Dedifferentiated amniotic fluid mesenchymal stem cell (primary cell): ENCODE results near the gene ST6GALNAC4.

ENCODE experiments used
- DNase-seq: peaks from one replicate; pipeline ENCODE4 v3.0.0-alpha.2; 2016; ENCODE audit errors: extremely low spot score

Gene ST6GALNAC4

DNA sequence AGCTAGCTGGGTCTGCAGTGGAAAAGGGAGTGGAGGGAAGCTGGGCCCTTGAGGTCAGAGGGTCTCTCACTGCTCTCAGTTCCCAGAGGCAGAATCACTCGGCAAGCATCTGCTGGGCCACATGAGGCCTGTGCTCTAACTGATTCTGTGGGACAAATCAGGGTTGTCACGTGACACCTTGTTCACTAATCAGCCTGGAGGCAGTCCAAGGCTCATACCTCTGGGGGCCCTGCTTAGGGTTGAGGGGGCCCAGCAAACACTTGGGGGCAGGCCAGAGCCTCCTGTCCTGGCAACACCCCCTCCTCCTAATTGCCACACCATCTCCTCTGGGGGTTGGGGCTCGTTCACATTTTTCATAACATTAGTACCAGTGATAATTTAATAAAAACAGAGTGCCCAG, 29.9 kb upstream of the ST6GALNAC4 start:
- DNase-seq, result no peak

DNA sequence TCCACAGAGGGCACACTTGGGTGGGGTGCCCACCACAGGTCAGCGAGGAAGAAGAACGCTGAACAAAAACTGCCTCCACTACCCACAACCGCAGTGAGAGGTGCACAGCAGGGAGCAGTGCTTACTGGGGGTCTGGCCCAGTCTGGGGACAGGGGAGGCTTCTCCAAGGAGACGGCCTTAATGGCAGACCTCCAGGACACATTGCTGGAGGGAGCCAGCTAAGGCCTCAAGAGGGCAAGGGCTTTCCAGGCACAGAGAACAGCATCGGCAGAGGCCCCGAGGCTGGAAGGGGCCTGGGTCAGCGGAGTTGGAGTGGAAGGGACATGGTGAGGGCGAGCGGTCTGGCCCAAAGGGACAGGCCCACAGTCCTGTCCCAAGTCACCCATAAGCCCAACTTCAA, 29.1 kb upstream of the ST6GALNAC4 start:
- DNase-seq, result no peak

DNA sequence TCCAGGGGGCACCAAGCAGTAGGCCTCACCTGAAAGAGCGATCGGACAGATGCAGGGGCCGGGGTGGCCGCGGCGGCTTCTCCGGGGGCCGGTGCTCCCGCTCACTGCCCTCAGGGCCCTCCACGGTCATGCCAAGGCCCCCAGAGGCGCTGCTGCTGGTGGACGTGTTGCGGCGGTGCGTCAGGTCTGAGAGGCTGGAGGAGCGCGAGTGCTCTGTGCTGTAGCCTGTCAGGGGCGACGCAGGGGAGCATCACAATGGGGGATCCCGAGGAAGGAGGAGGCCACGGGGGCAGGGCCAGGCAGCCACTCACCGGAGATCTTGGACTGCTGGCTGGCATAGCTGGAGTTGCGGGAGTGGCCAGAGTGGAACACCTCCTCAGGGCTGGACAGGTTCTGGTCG, 28.5 kb upstream of the ST6GALNAC4 start:
- DNase-seq, result no peak

DNA sequence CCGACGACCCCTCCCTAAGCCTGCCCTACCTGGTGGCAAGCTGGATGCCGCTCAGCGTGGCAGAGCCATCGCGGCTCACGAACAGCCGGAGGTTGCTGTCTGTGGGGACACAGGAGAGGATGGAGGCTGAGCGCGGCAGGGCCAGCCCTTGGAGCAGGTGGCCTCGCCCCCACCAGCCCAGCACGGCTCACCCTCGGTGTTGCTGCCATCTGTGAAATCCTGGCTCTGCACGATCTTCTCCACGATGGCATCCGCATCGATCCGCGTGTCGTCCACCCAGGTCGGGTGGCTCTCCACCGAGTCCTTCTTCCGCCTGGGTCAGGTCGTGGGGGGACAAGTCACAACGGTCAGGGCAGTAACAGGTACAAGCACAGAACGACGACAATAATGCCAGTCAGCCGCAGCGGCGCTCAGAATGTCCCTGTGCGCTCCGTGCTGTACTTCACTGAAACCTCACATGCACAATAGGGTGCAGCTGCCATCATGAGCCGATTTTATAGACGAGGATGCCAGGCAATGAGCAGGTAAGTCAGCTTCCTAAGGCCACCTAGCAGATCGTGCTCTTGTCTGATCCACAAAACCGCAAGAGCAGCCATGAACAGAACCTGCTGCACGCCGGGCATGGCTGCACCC, 27.9 kb upstream of the ST6GALNAC4 start:
- DNase-seq, result no peak

DNA sequence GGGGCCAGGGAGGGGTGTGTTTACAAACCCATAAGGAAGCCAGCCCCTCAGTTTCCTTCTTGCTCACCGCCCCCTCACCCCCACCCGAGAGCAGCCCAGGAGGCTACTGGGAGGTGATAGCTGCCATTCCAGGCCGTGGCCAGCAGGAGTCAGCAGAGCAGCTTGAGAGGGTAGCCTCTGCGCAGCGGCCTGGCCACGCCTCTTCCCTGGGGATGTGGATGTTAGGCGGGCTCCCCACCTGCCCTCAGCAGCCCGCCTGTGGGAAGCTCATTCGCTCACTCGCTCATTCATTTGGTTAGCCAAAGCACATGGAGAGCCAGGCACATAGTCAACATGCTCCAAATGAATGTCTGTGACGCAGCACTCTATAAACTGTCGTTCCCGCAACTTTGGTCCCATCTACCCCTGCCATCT, 26.9 kb upstream of the ST6GALNAC4 start:
- peak; percentile 32 for DNase-seq

DNA sequence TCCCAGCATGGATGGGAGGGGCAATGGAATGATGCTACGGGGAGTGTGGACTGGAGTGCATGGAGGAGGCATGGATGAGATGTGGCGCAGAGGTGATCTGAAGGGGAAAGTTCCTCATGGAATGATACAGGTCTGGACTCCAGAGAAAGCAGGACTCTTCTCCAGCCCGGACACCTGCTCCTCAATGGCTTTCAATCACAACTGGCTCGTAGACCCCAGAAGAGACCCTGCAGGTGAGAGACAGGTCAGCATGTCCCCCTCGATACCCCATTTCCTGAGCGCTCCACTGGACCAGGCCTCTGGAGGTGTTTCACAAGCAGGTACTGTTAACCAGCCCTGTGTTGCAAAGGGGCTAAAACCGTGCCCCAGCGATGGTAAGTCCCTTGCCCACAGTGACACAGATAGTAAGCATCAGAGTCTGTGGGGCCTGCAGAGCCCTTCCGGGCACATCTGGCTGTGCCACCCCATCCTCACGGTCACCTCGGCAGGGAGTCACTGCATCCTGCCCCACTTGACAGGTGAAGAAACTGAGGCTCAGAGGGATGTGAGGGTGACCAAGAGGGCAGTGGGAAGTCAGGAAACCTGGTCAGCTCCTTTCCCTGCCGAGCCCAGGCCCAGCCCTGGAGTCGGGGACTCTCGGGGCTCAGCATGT, 26.3 kb upstream of the ST6GALNAC4 start:
- no peak for DNase-seq

DNA sequence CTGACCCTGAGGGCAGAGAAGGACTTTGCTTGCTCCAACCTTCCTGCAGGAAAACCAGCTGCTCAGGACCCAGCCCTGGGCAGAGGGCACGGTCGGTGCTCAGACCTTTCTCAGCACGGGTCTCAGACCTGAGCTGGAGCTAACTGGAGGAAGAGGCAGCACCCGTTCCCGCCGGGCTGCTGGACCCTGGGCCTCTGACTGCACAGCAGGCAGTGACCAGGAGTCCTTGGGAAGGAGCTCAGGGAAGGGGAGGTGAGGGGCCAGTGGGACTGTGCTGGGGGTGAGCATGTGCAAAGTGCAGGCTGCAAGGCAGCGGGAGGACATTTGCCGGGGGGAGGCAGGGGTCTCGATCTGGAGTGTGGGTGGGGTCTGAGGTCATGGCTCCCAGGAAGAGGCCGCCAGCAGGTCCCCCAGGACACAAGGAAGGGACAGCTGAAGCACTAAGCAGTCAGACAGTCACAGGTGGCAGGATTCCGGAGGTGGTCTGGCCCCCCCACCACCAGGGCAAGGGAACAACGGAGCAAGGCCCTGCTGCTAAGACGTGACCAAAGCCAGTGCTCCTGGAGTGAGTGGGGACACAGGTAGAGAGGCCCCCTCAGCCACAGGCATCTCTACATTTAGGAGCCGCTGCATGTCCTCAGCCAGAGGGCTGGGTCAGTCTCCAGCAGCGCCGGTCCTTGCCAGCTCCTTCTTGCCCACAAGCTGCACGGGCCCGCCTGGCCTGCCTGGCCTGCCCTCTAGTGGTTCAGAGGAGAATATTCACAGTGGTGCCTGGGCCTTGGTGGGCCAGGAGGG, 25.6 kb upstream of the ST6GALNAC4 start:
- peak; percentile 20 for DNase-seq

DNA sequence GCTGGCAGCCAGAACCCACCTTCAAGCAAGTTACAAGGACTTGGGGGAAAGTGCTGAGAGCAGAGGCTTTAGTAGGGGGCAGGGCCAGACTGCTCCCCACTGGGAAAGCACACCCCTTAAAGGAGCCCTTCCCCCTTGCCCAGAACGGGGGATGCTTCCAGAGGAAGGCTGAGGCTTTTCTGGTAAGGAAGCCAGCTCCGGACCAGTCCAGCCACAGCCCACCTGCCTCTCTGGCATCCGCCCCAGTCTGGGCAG, 25.0 kb upstream of the ST6GALNAC4 start:
- no peak for DNase-seq

DNA sequence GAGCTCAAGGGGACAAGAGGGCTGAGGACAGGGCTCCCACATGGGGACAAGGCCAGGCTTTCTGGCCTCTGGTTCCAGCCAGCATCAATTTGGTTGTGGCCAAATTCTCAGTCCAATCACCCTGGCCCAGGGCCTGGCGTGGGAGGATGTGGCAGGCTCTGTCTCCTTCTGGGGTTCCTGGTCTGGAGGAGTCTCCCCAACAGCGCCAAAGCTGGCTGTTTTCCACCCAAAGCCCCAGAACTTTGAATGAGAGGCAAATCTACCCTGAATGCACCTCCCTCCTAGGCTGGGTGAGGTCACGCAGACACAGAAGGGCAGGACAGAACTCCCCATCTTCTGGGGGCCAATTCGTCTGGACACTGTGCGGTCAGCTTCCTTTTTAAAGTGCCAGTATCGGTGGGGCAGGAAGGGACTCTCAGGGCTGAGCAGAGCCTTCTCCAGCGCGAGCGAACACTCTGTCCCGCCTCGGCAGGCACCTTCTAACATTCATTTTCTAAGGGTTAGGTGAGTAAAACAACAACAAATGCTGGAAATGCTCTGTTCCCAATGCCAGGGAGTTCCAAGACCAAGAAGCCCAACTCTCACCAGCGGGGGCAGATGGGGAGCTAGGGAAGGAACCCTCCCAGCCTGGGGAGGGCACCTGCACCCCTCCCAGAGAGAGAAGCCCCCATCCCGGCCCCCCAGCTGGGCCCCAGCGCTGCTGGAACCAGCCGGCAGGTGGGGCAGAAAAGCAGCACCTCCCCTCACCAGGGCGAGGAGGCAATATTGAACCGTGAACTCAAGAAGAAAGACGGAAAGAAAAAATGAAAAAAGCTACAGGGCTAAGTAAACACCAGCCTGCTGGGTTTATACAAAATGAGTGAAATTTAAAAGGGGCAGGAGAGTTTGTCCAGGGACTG, 24.5 kb upstream of the ST6GALNAC4 start:
- DNase-seq, result no peak

DNA sequence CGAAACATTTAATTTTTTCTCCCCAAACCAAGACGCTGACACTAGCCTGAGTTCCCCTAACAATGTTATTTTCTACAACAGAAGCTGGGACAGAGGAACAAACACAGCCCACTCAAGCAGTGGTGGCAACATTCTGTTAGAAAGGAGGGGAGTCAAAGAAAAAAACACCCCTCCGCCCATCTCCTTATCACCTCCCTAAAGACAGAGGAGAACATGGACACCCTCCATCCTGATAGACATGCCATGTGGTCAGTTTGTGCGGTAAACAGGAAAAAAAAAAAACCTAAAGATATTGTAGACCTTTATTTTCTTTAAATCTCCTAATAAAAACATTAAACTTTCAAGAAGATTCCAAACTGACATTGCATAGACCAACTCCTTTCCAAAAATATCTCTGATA, 23.8 kb upstream of the ST6GALNAC4 start:
- no peak for DNase-seq

DNA sequence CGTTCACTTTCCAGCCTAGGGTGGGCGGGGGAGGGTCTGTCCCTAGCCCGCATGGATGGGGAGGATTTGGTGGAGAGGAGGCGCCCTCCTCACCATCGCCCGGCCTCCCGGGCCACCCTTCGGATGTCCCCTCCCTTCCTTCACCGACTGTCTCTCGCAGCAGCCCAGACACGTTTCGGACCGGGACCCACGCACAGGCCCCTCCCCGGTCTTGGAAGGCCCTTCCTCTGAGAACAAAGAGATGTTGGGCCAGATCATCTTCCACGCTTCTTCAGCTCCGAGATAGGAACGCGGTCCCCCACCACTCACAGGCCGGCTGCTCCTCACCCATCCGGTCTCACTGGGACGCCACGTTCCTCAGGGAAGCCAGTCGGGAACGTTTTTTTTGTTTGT, 21.5 kb upstream of the ST6GALNAC4 start:
- no peak for DNase-seq

DNA sequence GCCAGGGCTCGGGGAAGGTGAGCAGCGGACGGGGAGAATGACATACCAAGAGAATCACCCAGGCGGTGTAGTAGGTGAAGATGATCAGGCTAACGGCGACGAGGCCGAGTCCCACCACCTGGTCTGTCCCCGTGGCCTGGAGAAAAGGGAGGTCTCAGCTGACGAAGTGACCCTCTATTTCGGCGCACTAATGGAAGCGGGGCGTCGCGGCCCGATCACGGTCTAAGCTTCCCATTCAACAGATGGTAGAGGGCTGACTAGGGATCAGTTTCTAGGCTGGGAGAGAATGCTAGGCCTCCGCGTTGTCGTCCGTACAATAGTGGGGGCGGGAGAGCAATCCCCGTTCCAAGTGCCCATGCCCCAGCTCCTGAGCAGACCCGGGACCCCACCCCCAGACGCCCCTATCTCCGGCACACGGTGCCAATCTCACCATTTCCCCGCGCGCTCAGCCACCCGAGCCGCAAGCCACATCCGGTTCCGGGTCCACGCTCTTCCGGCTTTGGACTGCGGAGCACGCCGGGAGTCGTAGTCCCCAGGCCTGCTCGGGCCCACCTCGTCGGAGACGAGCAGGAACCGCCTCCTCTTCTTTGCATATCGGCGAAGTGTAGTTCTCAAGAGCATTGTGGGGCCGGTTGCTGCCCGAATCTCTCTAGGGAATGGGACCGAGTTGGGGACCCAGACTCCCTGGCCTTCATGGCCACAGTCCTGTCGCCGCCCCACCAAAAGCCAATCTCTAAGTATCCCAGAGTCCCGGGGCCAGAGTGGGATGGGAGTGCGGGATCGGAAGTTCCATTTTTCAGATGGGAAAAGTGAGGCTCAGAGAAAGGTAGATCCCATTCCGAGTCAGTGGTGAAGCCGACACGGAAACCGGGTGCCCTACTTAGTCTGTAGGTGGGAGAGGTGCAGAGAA, 20.8 kb upstream of the ST6GALNAC4 start, which contains the start of gene DPM2:
Gene DPM2, minus strand, starts transcription at position 467 of the 910 bp plus-strand sequence. Its CDS starts 34 bp downstream, at position 433.
- peak; percentile 67 for DNase-seq

DNA sequence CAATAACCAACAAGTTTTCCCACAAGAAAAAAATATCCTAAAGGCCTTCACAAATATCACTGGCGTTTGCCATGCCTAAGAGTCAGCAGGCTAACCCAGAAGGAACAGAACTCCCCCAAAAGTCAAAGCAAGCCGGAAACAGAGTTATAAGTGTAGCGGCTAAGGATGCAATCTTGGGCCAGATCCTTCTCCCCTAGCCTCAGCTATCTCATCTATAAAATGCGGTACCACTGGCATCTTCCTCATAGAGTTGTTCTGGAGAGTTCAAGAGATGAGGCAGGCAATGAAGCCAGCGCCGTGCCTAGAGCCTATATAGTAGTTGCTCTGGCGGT, 20.2 kb upstream of the ST6GALNAC4 start:
- no peak for DNase-seq

DNA sequence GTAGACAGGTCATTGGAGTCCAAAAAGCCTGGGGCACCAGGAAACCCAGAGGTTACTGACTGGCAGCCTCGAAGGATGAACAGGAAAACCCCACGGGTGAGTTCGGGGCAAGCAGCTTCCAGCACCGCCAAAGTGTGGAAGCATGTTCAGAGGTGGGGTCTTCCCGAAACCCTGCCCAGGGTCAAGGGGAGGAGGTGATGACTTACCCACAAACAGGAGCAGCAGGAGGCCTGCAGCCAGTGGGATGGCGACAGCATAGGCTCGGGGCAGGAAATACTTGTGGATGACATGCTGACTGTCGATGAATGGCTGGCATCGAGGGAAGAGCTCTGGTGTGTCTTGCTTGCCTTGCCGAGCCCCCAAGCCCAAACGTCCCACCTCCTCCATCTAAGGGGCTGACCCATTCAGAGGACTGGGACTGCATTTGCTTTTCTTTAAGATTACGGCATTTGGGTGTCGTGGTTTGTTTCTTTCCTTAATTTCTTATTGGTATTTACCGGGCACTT, 19.6 kb upstream of the ST6GALNAC4 start:
- DNase-seq, result no peak

DNA sequence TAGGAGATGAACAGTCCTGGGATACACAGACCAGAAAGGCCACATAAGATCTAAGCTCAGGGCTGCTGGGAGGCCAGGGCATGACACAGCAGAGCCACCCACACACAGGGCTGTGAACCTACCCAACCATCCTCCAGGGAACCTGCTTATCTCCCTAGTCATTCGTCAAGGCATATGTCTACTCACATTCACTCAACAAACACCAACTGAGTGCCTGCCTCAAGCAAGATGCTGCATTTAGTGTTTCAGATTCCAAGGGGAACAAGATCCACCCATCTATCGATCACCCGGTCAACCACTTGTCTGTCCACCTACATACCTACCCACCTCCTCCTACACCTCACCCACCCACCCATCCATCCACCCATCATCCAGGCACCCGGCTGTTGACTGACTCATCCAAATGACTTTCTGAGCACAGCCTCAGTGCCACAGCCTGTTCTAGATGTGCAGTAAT, 19.0 kb upstream of the ST6GALNAC4 start:
- no peak for DNase-seq

DNA sequence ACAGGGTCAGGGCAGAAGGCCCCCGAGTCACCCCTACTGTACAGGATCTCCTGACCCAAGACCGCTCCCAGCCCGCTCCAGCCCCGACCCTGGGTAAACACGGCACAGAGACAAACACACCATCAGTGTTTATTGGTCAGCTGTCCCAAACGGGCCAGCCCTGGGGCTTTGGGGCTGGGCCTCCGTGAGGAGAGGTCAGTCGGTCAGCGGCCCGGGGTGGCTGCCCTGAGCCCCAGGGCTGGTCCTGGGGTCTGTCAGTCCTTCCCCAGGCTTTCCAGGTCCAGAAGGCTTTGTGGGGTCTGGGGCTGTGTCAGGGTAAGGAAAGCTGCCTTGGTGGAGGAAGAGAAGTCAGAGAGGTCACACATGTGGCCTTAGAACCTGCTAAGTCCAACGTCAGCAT, 18.1 kb upstream of the ST6GALNAC4 start:
- no peak for DNase-seq

DNA sequence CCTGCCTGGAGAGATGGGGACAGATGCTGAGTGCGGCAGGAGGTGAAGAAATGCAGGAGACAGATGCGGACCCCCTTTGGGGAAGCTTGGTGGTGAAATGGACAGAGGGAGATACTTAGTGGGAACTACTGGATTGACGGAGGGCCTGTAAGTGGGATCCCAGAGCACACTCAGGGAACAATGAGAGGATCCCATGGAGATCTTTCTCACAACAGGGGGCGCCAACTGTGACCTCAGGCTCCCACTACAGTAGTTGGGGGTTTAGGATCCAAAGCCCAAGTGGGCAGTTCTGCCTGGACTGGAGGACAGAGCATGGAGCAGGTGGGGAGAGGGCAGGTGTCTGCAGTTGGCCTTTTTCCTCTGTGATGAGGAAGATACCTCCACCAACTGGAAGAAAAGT, 17.4 kb upstream of the ST6GALNAC4 start:
- DNase-seq, result no peak

DNA sequence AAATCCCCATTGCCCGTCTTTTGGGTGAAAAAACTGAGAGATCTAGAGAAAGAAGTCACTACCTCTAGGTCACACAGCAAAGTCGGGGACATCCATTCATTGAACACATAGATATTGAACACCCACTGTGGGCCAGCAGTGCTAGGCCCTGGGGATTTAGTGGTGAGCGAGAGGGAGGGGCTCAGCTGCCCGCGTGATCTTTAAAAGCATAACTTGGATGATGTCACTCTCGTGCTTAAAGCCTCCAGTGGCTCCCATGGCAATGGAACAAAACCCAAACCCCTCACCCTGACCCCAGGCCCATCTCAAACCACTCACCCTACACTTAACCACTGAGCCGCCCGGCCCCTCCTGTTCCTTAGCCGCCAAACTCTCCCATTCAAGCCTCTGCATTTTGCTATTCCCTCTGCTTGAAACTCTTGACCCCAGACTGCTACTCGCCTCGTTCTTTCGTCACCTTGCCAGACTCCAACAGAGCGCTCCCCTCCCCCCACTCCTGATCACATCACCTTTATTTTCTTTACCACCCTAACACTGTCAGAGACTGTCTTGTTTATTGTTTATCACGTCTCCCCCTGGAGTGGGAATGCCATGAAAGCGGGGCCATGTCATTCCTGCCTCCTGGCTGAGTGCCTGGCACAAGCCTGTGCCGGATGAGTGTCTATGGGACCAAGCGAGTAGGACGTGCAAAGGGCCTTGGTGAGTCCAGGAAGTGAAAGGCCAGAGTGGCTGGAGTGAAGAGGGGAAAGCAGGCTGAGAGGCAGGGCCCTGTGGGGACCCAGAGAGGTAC, 14.4 kb upstream of the ST6GALNAC4 start:
- peak; percentile 52 for DNase-seq

DNA sequence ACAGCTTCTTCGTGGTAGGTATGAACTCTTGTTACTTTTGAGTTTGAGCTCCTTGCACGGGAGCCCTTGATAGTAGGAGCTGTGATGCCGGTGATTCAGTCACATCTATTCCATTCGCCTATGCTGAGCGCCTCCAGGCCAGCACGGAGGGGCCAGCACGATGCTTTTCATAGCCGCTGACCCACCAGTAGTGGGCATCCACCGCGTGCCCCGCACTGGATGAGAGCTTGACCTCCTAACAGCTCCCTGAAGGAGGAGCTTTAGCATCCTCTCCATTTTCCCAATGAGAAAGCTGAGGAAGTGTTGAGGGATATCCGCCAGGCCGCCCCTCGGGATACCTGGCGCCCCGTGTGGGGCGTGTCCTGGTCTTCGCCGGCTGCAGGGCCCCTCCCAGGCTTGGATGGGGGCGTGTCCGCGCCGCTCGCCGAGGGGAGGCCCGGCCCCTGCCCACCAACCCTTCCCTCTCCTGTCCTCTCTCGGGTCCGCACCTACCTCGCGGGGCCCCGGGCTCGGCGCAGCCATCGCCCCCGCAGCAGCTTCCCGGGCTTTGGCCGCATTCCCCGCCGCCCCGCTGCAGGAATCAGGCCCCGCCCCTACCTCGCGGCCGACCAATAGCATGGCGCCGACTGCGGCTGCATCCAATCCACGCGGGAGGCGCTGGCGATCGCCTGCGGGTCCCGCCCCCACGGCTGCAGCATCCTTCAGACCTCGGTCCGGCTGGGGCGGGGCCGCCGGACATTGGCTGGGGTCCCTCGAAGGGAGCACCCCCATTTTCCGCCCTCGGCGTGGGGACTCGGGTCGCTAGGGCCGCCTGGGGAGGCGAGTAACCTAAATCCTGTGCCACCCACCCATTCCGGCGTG, 13.6 kb upstream of the ST6GALNAC4 start, which contains the start of gene PIP5KL1:
Gene PIP5KL1, minus strand, starts transcription at position 547 of the 861 bp plus-strand sequence. Its CDS starts 25 bp downstream, at position 522.
- peak; percentile 71 for DNase-seq
